Ramos (cell line): Measurements from ENCODE around the gene LRSAM1.

Experiments
- in situ Hi-C: fragments of 300-500 bp; cut with MboI; formaldehyde crosslinking; loops from one replicate; pipeline ENCODE4 v1.14.3; 2022; ENCODE audit warnings: low sequenced_read_pairs; ENCODE audit not compliant: unreplicated experiment

Gene LRSAM1

DNA sequence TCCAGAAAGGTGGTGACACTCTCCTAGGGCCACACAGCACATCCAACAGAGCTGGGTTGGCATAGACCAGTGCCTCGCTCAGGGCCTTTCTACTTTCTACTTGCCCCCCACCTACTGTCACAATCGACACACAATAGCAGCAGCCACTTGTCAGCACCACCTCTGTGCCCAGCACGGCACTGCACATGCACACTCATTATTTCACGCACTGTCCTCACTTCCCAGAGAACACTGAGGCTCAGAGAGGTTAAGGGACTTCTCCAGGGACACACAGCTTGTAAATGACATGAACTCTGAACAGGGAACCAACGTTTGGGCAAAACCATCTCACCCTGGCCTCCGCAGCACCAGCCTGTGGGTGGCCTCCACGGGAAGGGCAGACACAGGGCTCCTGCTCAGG lies 89.9 kb downstream of the LRSAM1 start:
- in situ Hi-C loops, result no loop called here

DNA sequence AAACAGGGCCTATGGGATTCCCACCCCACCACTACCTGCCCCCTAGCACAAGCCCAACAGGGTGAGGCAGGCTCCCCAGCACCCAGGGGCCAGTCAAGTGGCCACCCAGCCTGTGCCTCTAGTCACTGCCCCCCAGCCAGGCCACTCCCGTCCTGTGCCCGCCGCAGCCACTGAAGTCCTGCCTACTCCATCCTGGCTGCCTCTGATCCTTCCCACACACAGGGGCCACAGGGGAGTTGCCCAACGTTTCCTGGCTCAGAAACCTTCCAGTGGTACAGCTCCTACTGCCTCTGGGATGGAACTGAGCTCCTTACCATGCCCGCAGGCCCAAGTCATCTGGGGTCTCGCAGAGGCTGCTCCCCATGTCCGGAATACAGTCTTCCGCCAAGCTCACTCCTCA lies 90.6 kb downstream of the LRSAM1 start:
- in situ Hi-C loops, result no loop called here

DNA sequence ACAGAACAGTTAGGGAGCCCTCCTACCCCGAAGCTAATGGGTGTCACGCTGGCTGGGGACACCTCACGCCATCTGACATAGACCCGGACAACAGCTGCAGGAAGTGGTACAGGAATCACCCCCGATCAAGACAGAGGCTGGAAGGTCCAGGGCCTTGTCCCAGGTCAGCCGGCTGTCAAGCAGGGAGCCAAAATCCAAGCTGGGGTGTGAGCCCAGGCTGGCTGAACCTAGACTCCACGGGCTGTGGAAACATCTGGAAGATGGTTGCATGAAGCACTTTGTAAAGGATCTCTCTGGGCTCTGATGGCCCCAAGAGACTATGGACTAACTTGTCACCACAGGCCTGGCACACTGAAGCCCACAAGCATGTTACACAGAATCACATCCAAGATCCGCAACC lies 91.9 kb downstream of the LRSAM1 start:
- in situ Hi-C loops, result no loop called here

DNA sequence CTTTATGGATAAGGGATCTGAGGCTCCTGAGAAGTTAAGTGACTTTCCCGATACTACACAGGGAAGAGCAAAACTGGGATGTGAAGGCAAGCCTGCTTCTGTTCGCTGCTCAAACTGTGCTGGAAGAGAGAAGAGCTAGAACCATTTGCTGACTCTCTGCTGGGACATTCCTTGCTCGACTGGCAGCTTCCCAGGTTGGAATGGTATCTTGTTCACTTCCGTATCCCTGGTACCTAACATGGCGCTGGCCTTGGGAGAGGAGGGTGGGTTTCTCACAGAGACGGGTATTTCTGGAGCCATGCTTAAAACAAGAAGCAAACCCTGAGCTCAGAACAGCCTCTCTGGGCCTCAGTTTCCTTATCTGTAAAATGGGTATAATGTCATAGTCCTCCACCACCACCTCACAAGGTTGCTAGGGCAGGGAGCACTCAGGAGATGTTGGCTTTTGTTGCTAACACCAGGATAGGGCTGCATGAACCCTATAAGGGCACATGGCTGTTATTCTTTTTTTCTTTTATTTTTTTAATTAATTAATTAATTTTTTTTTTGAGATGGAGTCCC lies 92.7 kb downstream of the LRSAM1 start:
- in situ Hi-C loops, result no loop called here

DNA sequence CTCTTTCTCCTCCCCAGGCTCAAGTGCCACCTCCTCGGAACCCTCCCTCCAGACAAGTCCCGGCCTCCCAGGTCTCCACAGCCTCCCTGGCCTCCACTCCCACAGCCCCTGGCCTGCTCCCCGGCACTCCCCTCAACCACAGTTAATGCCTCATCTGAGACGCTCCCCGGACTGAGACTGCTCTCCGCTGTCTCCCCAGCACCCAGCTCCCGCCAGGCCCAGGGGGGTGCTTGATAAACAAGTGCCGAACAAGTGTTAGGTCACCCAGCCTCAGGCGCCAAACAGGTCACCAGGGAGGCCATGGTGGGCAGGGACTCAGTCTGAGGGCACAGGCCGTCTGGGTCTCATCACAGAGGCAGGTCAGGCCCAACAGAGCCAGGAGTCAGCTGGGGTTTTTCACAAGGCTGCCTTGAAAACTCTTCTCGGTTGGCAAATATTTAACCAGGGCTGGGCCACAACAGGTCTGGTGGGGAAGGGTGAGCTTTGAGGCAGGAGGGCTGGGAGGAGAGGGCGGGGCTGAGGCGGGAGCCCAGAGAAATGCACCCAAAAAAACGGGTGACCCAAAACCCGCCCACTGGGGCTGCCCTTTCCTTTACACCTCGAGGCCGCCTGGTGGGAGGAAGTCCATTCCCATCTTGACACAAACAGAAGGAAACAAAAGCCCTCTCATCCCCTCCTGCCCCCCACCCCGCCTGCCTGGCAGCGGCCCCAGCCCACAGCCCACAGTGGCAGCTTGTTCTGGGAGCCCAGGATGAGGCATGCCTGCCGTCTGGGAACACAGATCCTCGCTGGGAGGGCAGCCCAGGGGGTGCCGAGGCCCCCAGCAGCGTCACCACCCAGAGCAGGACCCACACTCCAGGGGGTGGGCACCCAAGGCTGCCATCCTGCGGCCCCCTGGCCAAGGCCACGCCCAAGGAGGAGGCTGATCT lies 94.2 kb downstream of the LRSAM1 start:
- in situ Hi-C loops, result no loop called here

DNA sequence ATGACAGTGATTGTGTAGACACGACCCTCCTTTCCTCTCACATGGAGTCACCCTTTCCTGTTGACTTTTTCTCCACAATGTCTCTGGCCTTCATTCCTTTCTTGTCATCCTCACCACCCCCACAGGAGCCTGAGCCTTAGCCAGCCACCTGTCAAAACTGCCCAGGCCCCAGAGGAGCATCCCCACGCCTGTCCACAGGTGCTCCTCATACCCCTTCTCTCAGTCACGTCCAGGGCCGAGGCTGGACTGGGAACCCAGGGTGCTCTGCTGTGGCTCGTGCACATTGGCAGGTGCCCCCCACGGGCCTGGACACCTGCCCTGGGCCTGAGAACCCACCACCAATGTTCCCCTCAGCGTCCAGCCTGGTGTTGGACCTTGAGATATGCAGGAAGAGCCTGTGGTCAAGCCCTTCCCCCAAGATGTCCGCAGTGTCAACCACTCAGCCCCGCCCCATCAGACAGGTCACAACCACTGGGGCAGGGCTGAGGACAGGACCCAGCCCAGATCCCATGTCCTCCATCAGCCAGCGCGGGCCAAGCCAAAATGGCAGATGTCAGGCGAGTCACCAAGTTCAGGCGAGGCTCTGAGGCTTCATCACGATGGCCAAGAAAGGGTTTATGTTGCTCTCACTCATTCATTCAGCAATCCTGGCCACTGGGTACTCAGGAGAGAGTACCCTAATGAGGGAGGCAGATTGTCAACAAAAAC lies 95.0 kb downstream of the LRSAM1 start:
- in situ Hi-C loops, result no loop called here

DNA sequence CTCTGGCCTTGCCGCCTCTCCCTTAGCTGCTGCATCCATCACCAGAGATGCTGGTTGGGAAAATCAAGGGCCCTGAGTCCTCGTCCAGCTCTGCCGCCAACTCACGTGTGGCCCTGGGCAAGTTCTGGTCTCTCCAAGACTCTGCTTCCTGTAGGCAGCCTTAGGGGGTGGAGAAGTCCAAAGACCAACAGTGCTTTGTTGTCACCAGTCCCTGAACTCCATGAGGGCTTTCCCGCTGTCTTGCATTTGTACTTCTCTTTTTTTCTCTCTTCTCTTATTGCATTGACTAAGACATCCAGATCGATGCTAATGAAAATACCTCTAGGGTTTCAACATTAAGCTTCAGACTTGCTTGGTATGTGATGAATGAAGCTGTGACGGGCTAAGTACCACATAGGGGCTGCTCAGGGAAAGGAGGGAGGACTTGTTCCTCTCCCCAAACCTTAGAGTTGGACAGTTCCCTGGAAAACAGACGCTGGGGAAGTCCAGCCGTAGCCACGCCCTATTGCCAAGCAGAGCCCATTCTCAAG lies 97.1 kb downstream of the LRSAM1 start:
- in situ Hi-C loops, result no loop called here

DNA sequence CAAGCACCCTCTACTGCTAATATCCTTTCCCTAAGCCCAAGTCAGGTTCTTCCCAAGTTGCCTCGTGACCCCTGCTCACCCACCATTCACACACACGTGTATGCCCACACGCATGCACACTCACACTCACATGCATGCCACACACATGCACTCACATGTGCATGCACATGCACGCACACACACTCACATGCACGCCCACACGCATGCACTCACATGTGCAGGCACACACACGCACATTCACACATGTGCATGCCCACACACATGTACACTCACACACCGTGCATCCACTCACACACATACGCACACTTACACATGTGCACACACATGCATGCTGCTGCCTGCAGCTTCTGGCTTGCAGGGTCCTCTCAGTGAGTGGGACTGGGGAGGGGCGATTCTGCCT lies 97.9 kb downstream of the LRSAM1 start:
- in situ Hi-C loops, result no loop called here

DNA sequence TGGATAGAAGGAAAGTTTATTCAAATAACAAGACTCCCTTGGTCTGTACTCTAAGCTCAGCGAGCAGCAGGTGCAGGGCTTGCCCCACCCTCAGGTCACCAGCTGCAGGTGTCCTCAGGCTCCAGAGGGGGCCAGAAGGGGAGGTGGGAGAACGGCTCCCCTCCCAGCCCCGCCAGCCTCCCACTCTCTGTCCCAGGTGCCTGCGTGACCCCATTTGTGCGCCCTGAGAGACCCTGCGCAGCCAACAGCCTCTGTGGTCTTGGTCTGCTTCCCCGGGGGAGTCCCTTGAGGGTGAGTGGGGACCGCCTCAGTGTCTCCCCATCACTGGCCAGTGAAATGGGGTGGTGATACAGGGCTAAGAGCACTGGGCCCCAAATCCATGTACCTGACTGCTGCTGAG lies 98.4 kb downstream of the LRSAM1 start:
- in situ Hi-C loops, result no loop called here

DNA sequence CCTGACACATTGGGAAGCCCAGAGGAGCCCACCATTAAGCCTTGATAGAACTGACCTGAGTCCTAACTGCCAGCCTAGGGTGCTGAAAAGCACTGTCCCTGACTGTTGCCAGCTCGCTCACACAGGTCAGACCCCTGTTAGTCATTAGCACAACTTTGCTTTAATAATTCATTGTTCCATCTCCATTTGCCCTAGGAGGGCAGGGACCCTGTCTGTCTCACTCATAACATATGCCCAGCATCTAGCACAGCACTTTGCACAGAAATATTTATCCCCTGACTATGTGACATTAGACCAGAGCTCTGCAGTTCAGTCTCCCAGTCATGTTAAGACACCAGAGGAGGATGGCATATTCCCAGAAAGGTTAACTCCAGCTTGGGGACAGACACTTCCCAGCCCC lies 99.0 kb downstream of the LRSAM1 start:
- in situ Hi-C loops, result no loop called here

DNA sequence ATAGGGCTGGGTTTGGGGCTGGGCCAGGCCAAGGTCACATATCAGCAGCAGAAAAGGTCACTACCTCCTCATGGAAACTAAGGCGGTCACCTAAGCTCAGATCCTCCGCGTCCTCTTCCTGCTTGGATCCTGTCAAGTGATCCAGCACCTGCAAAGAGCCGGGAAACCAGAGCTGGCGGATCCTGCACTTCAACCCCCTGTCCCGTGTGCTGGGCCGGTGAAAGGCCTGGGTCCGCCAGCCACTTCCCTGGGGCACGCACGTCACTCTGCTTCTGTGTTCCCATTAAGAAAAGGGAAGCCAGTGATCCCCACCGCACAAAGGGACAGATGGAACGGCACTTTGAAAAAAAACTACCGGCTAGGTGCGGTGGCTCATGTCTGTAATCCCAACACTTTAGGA lies 99.4 kb downstream of the LRSAM1 start:
- in situ Hi-C loops, result no loop called here
